ENCODE measurements around the gene SETBP1. TPM values are rescaled to one million over a fixed set of nuclear protein-coding genes. Genes with fewer than 3 reads are reported as not detected.

Gene SETBP1
- total RNA-seq, 1 experiment from 2014 or later = 9.6 TPM

- TF ChIP-seq, protein P1, sequence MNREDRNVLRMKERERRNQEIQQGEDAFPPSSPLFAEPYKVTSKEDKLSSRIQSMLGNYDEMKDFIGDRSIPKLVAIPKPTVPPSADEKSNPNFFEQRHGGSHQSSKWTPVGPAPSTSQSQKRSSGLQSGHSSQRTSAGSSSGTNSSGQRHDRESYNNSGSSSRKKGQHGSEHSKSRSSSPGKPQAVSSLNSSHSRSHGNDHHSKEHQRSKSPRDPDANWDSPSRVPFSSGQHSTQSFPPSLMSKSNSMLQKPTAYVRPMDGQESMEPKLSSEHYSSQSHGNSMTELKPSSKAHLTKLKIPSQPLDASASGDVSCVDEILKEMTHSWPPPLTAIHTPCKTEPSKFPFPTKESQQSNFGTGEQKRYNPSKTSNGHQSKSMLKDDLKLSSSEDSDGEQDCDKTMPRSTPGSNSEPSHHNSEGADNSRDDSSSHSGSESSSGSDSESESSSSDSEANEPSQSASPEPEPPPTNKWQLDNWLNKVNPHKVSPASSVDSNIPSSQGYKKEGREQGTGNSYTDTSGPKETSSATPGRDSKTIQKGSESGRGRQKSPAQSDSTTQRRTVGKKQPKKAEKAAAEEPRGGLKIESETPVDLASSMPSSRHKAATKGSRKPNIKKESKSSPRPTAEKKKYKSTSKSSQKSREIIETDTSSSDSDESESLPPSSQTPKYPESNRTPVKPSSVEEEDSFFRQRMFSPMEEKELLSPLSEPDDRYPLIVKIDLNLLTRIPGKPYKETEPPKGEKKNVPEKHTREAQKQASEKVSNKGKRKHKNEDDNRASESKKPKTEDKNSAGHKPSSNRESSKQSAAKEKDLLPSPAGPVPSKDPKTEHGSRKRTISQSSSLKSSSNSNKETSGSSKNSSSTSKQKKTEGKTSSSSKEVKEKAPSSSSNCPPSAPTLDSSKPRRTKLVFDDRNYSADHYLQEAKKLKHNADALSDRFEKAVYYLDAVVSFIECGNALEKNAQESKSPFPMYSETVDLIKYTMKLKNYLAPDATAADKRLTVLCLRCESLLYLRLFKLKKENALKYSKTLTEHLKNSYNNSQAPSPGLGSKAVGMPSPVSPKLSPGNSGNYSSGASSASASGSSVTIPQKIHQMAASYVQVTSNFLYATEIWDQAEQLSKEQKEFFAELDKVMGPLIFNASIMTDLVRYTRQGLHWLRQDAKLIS (CRISPR knock-in tag; IDR thresholded peaks at IDR 0.05; ENCODE audit: borderline replicate concordance) = no peak
- no peak for TF ChIP-seq TEAD1 (CRISPR knock-in tag; IDR thresholded peaks at IDR 0.05)
- no peak for TF ChIP-seq GABPB1 (CRISPR knock-in tag; IDR thresholded peaks at IDR 0.05)
- TF ChIP-seq, protein P2, sequence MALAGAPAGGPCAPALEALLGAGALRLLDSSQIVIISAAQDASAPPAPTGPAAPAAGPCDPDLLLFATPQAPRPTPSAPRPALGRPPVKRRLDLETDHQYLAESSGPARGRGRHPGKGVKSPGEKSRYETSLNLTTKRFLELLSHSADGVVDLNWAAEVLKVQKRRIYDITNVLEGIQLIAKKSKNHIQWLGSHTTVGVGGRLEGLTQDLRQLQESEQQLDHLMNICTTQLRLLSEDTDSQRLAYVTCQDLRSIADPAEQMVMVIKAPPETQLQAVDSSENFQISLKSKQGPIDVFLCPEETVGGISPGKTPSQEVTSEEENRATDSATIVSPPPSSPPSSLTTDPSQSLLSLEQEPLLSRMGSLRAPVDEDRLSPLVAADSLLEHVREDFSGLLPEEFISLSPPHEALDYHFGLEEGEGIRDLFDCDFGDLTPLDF (CRISPR knock-in tag; IDR thresholded peaks at IDR 0.05) = no peak
- no peak for TF ChIP-seq NFYB (CRISPR knock-in tag; conservative IDR thresholded peaks at IDR 0.05; ENCODE audit: low read depth)
- TF ChIP-seq SOX15 (CRISPR knock-in tag; IDR thresholded peaks at IDR 0.05) = no peak
- TF ChIP-seq, protein P3, sequence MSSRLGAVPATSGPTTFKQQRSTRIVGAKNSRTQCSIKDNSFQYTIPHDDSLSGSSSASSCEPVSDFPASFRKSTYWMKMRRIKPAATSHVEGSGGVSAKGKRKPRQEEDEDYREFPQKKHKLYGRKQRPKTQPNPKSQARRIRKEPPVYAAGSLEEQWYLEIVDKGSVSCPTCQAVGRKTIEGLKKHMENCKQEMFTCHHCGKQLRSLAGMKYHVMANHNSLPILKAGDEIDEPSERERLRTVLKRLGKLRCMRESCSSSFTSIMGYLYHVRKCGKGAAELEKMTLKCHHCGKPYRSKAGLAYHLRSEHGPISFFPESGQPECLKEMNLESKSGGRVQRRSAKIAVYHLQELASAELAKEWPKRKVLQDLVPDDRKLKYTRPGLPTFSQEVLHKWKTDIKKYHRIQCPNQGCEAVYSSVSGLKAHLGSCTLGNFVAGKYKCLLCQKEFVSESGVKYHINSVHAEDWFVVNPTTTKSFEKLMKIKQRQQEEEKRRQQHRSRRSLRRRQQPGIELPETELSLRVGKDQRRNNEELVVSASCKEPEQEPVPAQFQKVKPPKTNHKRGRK (CRISPR knock-in tag; IDR thresholded peaks at IDR 0.05; ENCODE audit: borderline replicate concordance) = no peak
Observed at GRCh38 chr18:44876755-44877154, 196.1 kb downstream of the SETBP1 start (continued).

GRCh38 chr18:44878335-44878734 is 197.6 kb downstream of the SETBP1 start:
- peaks cover 16% of the 10 kb centered on the region for H3K36me3 Mint-ChIP-seq
- no peaks in the 10 kb centered on the region; the same call in 1 of the 2 replicates for H3K27me3 Mint-ChIP-seq (ENCODE audit: low read depth)
- DNase-seq (ENCODE audit: low spot score) = no peak
- H3K9me3 Mint-ChIP-seq = peaks cover 22% of the 10 kb centered on the region
- peaks cover 16% of the 10 kb centered on the region for H3K4me1 Mint-ChIP-seq
- H3K27ac Mint-ChIP-seq = no peak overlapping the region
- POLR2A ChIA-PET = no interaction called here
- ATAC-seq = no peak
- CTCF ChIA-PET = no interaction called here
- no peak overlapping the region for H3K4me3 Mint-ChIP-seq
- TF ChIP-seq ZNF396 (CRISPR knock-in tag; IDR thresholded peaks at IDR 0.05; ENCODE audit: borderline replicate concordance) (no peak), HMGXB4 (CRISPR knock-in tag; IDR thresholded peaks at IDR 0.05) (no peak), IRF1 (CRISPR knock-in tag; IDR thresholded peaks at IDR 0.05) (no peak), ZNF317 (CRISPR knock-in tag; IDR thresholded peaks at IDR 0.05; ENCODE audit: borderline replicate concordance, low read depth) (no peak), MLX (CRISPR knock-in tag; IDR thresholded peaks at IDR 0.05) (no peak), ATF2 (CRISPR knock-in tag; IDR thresholded peaks at IDR 0.05; ENCODE audit: borderline replicate concordance, low read depth) (no peak), FOXP4 (CRISPR knock-in tag; IDR thresholded peaks at IDR 0.05) (no peak), NR3C1 (CRISPR knock-in tag; conservative IDR thresholded peaks at IDR 0.05; ENCODE audit: low read depth) (no peak), RELA (CRISPR knock-in tag; IDR thresholded peaks at IDR 0.05; ENCODE audit: borderline replicate concordance) (no peak), ZNF263 (CRISPR knock-in tag; IDR thresholded peaks at IDR 0.05; ENCODE audit: low read depth) (no peak)
- TF ChIP-seq, protein P4, sequence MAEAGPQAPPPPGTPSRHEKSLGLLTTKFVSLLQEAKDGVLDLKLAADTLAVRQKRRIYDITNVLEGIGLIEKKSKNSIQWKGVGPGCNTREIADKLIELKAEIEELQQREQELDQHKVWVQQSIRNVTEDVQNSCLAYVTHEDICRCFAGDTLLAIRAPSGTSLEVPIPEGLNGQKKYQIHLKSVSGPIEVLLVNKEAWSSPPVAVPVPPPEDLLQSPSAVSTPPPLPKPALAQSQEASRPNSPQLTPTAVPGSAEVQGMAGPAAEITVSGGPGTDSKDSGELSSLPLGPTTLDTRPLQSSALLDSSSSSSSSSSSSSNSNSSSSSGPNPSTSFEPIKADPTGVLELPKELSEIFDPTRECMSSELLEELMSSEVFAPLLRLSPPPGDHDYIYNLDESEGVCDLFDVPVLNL (CRISPR knock-in tag; IDR thresholded peaks at IDR 0.05; ENCODE audit: borderline replicate concordance, low read depth) = no peak
- TF ChIP-seq, protein P5, sequence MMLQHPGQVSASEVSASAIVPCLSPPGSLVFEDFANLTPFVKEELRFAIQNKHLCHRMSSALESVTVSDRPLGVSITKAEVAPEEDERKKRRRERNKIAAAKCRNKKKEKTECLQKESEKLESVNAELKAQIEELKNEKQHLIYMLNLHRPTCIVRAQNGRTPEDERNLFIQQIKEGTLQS (CRISPR knock-in tag; conservative IDR thresholded peaks at IDR 0.05) = no peak
